HEK293 (cell line): ENCODE data around the gene USP3.

ENCODE experiments used
- ELK4 ChIP-seq: IDR thresholded peaks from 2 replicates; pipeline ENCODE4 v1.6.1; 2011; ENCODE audit warnings: mild to moderate bottlenecking, low read depth, low read length, borderline replicate concordance
- GLIS2 ChIP-seq: fragments of 450-650 bp; formaldehyde crosslinking; IDR thresholded peaks from 2 replicates; pipeline ENCODE4 v1.5.1; 2016; ENCODE audit warnings: missing biosample characterization, missing genetic modification characterization
- HOXD13 ChIP-seq: sonication (generic); formaldehyde crosslinking; IDR thresholded peaks from 2 replicates; pipeline ENCODE4 v1.8.0; 2022; ENCODE audit warnings: missing genetic modification reagents, borderline replicate concordance
- KLF7 ChIP-seq: fragments of 450-650 bp; formaldehyde crosslinking; IDR thresholded peaks from 2 replicates; pipeline ENCODE4 v1.5.1; 2016; ENCODE audit warnings: missing biosample characterization, missing genetic modification characterization, borderline replicate concordance
- KLF8 ChIP-seq: fragments of 450-650 bp; formaldehyde crosslinking; IDR thresholded peaks from 2 replicates; pipeline ENCODE4 v1.5.1; 2016; ENCODE audit warnings: missing biosample characterization, missing genetic modification characterization
- MYNN ChIP-seq: fragments of 450-650 bp; formaldehyde crosslinking; IDR thresholded peaks from 2 replicates; pipeline ENCODE4 v1.5.1; 2016; ENCODE audit warnings: missing biosample characterization, missing genetic modification characterization, borderline replicate concordance
- REPIN1 ChIP-seq: fragments of 450-650 bp; formaldehyde crosslinking; IDR thresholded peaks from 2 replicates; pipeline ENCODE4 v1.5.1; 2017; ENCODE audit warnings: missing biosample characterization, missing genetic modification characterization, low read depth
- SCRT2 ChIP-seq: fragments of 450-650 bp; formaldehyde crosslinking; IDR thresholded peaks from 2 replicates; pipeline ENCODE4 v1.5.1; 2016; ENCODE audit warnings: missing biosample characterization, missing genetic modification characterization
- SP7 ChIP-seq: fragments of 450-650 bp; formaldehyde crosslinking; IDR thresholded peaks from 2 replicates; pipeline ENCODE4 v1.5.1; 2016; ENCODE audit warnings: missing biosample characterization, missing genetic modification characterization
- ZNF10 ChIP-seq: fragments of 450-650 bp; formaldehyde crosslinking; IDR thresholded peaks from 2 replicates; pipeline ENCODE4 v1.5.1; 2017; ENCODE audit warnings: missing biosample characterization, missing genetic modification characterization
- ZNF114 ChIP-seq: fragments of 450-650 bp; formaldehyde crosslinking; IDR thresholded peaks from 2 replicates; pipeline ENCODE4 v1.5.0; 2017; ENCODE audit warnings: missing biosample characterization, missing genetic modification characterization
- ZNF146 ChIP-seq: fragments of 450-650 bp; formaldehyde crosslinking; IDR thresholded peaks from 2 replicates; pipeline ENCODE4 v1.5.1; 2016; ENCODE audit warnings: missing biosample characterization, missing genetic modification characterization
- ZNF169 ChIP-seq: fragments of 450-650 bp; formaldehyde crosslinking; IDR thresholded peaks from 2 replicates; pipeline ENCODE4 v1.5.1; 2016; ENCODE audit warnings: missing biosample characterization, missing genetic modification characterization
- ZNF184 ChIP-seq: fragments of 450-650 bp; IDR thresholded peaks from 2 replicates; pipeline ENCODE4 v1.5.1; 2018; ENCODE audit warnings: missing biosample characterization, mild to moderate bottlenecking, missing genetic modification characterization
- ZNF214 ChIP-seq: fragments of 450-650 bp; formaldehyde crosslinking; IDR thresholded peaks from 2 replicates; pipeline ENCODE4 v1.5.1; 2017; ENCODE audit warnings: missing biosample characterization, mild to moderate bottlenecking, missing genetic modification characterization, borderline replicate concordance
- ZNF239 ChIP-seq: fragments of 450-650 bp; formaldehyde crosslinking; IDR thresholded peaks from 2 replicates; pipeline ENCODE4 v1.5.1; 2016; ENCODE audit warnings: missing biosample characterization, missing genetic modification characterization
- ZNF274 ChIP-seq, 2 experiments: fragments of 200-500 bp in 1 of 2; fragments of 450-650 bp in 1 of 2; sonication (Bioruptor generic) in 1 of 2; formaldehyde crosslinking in 1 of 2; IDR thresholded peaks; 2 replicates each; pipeline versions ENCODE4 v1.5.1 to v1.6.1; 2014 to 2016; ENCODE audit warnings: borderline replicate concordance in 1 of 2, inconsistent platforms in 1 of 2, low read length in 1 of 2, missing biosample characterization in 1 of 2, missing genetic modification characterization in 1 of 2
- ZNF394 ChIP-seq: fragments of 450-650 bp; formaldehyde crosslinking; IDR thresholded peaks from 2 replicates; pipeline ENCODE4 v1.5.1; 2016; ENCODE audit warnings: missing biosample characterization, missing genetic modification characterization, mild to moderate bottlenecking, moderate library complexity, borderline replicate concordance
- ZNF404 ChIP-seq: fragments of 450-650 bp; formaldehyde crosslinking; IDR thresholded peaks from 2 replicates; pipeline ENCODE4 v1.5.1; 2017; ENCODE audit warnings: missing biosample characterization, missing genetic modification characterization
- ZNF426 ChIP-seq: fragments of 450-650 bp; formaldehyde crosslinking; IDR thresholded peaks from 2 replicates; pipeline ENCODE4 v1.5.1; 2017; ENCODE audit warnings: missing biosample characterization, missing genetic modification characterization, mild to moderate bottlenecking, inconsistent platforms, moderate library complexity
- ZNF501 ChIP-seq: fragments of 450-650 bp; formaldehyde crosslinking; IDR thresholded peaks from 2 replicates; pipeline ENCODE4 v1.5.1; 2016; ENCODE audit warnings: missing biosample characterization, missing genetic modification characterization
- ZNF530 ChIP-seq: fragments of 450-650 bp; formaldehyde crosslinking; IDR thresholded peaks from 2 replicates; pipeline ENCODE4 v1.5.1; 2016; ENCODE audit warnings: low read depth, missing biosample characterization, missing genetic modification characterization
- ZNF558 ChIP-seq: fragments of 450-650 bp; formaldehyde crosslinking; IDR thresholded peaks from 2 replicates; pipeline ENCODE4 v1.5.1; 2016; ENCODE audit warnings: missing biosample characterization, missing genetic modification characterization
- ZNF571 ChIP-seq: fragments of 450-650 bp; formaldehyde crosslinking; IDR thresholded peaks from 2 replicates; pipeline ENCODE4 v1.5.0; 2017; ENCODE audit warnings: missing biosample characterization, missing genetic modification characterization
- ZNF626 ChIP-seq: fragments of 450-650 bp; sonication (Bioruptor Pico); formaldehyde crosslinking; IDR thresholded peaks from 2 replicates; pipeline ENCODE4 v1.5.1; 2018; ENCODE audit warnings: missing biosample characterization, missing genetic modification characterization, inconsistent platforms
- ZNF629 ChIP-seq: fragments of 450-650 bp; formaldehyde crosslinking; IDR thresholded peaks from 2 replicates; pipeline ENCODE4 v1.5.1; 2017; ENCODE audit warnings: missing biosample characterization, missing genetic modification characterization
- ZNF660 ChIP-seq: fragments of 450-650 bp; IDR thresholded peaks from 2 replicates; pipeline ENCODE4 v1.5.1; 2018; ENCODE audit warnings: missing biosample characterization, mild to moderate bottlenecking, missing genetic modification characterization
- ZNF664 ChIP-seq: fragments of 450-650 bp; formaldehyde crosslinking; IDR thresholded peaks from 2 replicates; pipeline ENCODE4 v1.5.1; 2016; ENCODE audit warnings: missing biosample characterization, missing genetic modification characterization
- ZNF670 ChIP-seq: fragments of 450-650 bp; formaldehyde crosslinking; IDR thresholded peaks from 2 replicates; pipeline ENCODE4 v1.5.1; 2016; ENCODE audit warnings: missing biosample characterization, missing genetic modification characterization, low read depth
- ZNF747 ChIP-seq: fragments of 450-650 bp; formaldehyde crosslinking; IDR thresholded peaks from 2 replicates; pipeline ENCODE4 v1.5.1; 2016; ENCODE audit warnings: missing biosample characterization, missing genetic modification characterization
- ZSCAN18 ChIP-seq: fragments of 450-650 bp; formaldehyde crosslinking; IDR thresholded peaks from 2 replicates; pipeline ENCODE4 v1.5.1; 2016; ENCODE audit warnings: missing biosample characterization, missing genetic modification characterization
- ZSCAN5A ChIP-seq: fragments of 450-650 bp; formaldehyde crosslinking; IDR thresholded peaks from 2 replicates; pipeline ENCODE4 v1.5.1; 2016; ENCODE audit warnings: missing biosample characterization, missing genetic modification characterization
- ZXDB ChIP-seq: fragments of 450-650 bp; formaldehyde crosslinking; IDR thresholded peaks from 2 replicates; pipeline ENCODE4 v1.5.1; 2016; ENCODE audit warnings: missing biosample characterization, missing genetic modification characterization
- TF ChIP-seq, protein P1 (sequence below): fragments of 450-650 bp; formaldehyde crosslinking; IDR thresholded peaks from 2 replicates; pipeline ENCODE4 v1.5.1; 2016; ENCODE audit warnings: missing biosample characterization, missing genetic modification characterization, low read depth
- TF ChIP-seq, protein P2 (sequence below): fragments of 450-650 bp; formaldehyde crosslinking; IDR thresholded peaks from 2 replicates; pipeline ENCODE4 v1.5.1; 2017; ENCODE audit warnings: missing biosample characterization, missing genetic modification characterization

Gene USP3

DNA sequence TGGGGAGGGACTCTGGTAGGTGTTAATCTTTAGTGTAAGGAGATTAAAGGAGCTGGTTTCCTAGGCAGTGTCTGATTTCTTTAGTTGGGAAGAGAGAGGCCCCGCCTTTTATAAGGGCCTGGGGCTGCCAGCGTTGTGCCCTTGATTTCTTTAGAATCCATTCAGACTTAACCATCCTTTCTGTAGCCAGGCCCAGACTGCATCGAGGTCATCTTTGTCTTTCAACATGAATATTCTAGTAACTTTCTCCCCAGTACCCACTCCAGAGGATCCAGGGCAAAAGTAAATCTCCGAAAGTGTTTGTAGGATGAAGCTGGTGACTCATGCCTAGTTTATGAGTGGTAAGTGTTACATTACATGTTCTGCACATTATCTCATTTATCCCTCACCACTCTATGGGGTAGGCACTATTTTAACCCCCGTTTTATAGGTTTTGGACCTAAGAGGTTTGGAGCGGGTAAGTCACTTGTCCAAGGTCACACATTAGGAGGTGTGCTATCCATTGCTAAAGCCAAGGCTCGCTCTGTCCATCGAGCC, 11.8 kb upstream of the USP3 start (continued):
- TF ChIP-seq ZXDB (tag by site-specific recombination), result no peak
- TF ChIP-seq ZNF239, result no peak
- no peak for TF ChIP-seq MYNN (tag by site-specific recombination)
- TF ChIP-seq ZNF394, result no peak
- no peak for TF ChIP-seq ZNF146 (tag by site-specific recombination)
- TF ChIP-seq ZNF571 (tag by site-specific recombination), result no peak
- peak; percentile 58; the same call in 1 of the 2 replicates for TF ChIP-seq KLF8
- no peak for TF ChIP-seq ZSCAN5A (tag by site-specific recombination)
- TF ChIP-seq ZNF660 (tag by site-specific recombination), result no peak
- TF ChIP-seq, protein P1, sequence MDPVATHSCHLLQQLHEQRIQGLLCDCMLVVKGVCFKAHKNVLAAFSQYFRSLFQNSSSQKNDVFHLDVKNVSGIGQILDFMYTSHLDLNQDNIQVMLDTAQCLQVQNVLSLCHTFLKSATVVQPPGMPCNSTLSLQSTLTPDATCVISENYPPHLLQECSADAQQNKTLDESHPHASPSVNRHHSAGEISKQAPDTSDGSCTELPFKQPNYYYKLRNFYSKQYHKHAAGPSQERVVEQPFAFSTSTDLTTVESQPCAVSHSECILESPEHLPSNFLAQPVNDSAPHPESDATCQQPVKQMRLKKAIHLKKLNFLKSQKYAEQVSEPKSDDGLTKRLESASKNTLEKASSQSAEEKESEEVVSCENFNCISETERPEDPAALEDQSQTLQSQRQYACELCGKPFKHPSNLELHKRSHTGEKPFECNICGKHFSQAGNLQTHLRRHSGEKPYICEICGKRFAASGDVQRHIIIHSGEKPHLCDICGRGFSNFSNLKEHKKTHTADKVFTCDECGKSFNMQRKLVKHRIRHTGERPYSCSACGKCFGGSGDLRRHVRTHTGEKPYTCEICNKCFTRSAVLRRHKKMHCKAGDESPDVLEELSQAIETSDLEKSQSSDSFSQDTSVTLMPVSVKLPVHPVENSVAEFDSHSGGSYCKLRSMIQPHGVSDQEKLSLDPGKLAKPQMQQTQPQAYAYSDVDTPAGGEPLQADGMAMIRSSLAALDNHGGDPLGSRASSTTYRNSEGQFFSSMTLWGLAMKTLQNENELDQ (tag by site-specific recombination), result no peak
- TF ChIP-seq REPIN1 (tag by site-specific recombination), result no peak
- TF ChIP-seq ZNF626 (tag by site-specific recombination), result no peak
- no peak for TF ChIP-seq ZNF214 (tag by site-specific recombination)
- TF ChIP-seq ZNF558 (tag by site-specific recombination), result no peak
- TF ChIP-seq ZNF169 (tag by site-specific recombination), result no peak
- TF ChIP-seq, protein P2, sequence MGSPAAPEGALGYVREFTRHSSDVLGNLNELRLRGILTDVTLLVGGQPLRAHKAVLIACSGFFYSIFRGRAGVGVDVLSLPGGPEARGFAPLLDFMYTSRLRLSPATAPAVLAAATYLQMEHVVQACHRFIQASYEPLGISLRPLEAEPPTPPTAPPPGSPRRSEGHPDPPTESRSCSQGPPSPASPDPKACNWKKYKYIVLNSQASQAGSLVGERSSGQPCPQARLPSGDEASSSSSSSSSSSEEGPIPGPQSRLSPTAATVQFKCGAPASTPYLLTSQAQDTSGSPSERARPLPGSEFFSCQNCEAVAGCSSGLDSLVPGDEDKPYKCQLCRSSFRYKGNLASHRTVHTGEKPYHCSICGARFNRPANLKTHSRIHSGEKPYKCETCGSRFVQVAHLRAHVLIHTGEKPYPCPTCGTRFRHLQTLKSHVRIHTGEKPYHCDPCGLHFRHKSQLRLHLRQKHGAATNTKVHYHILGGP (tag by site-specific recombination), result no peak
- TF ChIP-seq ELK4, result no peak
- no peak for TF ChIP-seq ZNF670
- TF ChIP-seq ZNF664, result peak; percentile 99
- TF ChIP-seq ZNF114 (tag by site-specific recombination), result no peak
- TF ChIP-seq SP7 (tag by site-specific recombination), result peak; percentile 80
- no peak for TF ChIP-seq ZNF747 (tag by site-specific recombination)
- TF ChIP-seq ZNF274 (IDR thresholded peaks at IDR 0.05; ENCODE audit: low read length), result no peak
- TF ChIP-seq ZNF274 (tag by site-specific recombination; IDR thresholded peaks at IDR 0.05; ENCODE audit: borderline replicate concordance), result no peak
- no peak for TF ChIP-seq GLIS2 (tag by site-specific recombination)
- TF ChIP-seq ZNF404 (tag by site-specific recombination), result no peak
- no peak for TF ChIP-seq ZNF10 (tag by site-specific recombination)
- no peak for TF ChIP-seq KLF7
- no peak for TF ChIP-seq ZSCAN18
- TF ChIP-seq ZNF426 (tag by site-specific recombination), result no peak
- TF ChIP-seq ZNF629 (tag by site-specific recombination), result peak; percentile 72
- TF ChIP-seq ZNF501, result no peak
- TF ChIP-seq SCRT2 (tag by site-specific recombination), result no peak
- TF ChIP-seq ZNF530 (tag by site-specific recombination), result no peak
- TF ChIP-seq ZNF184 (tag by site-specific recombination), result no peak
- TF ChIP-seq HOXD13 (CRISPR knock-in tag), result no peak
